ENCODE results near the gene HDAC6. TPM values are rescaled to one million over a fixed set of nuclear protein-coding genes. Genes with fewer than 3 reads are reported as not detected.
A peak's percentile ranks its signal among the peaks of the same experiment; 100 is the strongest.

Gene HDAC6
- total and polyA plus RNA-seq, 8 donors, result 20.9 to 356 (median 67.3) TPM

- 58 to 73% (median 63%) methylated on average over 6 to 8 of the region's 8 CpGs; no CpG with 5 or more reads in 1 of the 5 donors for WGBS, 5 donors
- Histone ChIP-seq H3K4me1 (no peaks in the 10 kb centered on the region), H3K27ac (no peak overlapping the region), H3K4me3 (no peak overlapping the region), H3K9me3 (no peaks in the 10 kb centered on the region), H3K27me3 (peaks cover 0 to 5% (median 0%) of the 10 kb centered on the region in 3 donors), H3K36me3 (no peaks in the 10 kb centered on the region)
- TF ChIP-seq CTCF (IDR thresholded peaks at IDR 0.05) (no peak), POLR2A (IDR thresholded peaks at IDR 0.05) (no peak), POLR2AphosphoS5 (IDR thresholded peaks at IDR 0.05) (no peak), EP300 (IDR thresholded peaks at IDR 0.05) (no peak)
- DNase-seq, result no peak
- intact Hi-C loops (cut with DNase I; ENCODE audit: low total_unique reads), result no loop called here
These were observed 47.6 kb upstream of the HDAC6 start for GRCh38 chrX:48754238-48754637.

GRCh38 chrX:48761674-48762471, 40.0 kb upstream of the HDAC6 start, which contains the start of gene GLOD5:
TSS of gene GLOD5 (plus strand) at chrX:48761747. CDS start at chrX:48761791, 44 bp downstream.
- Histone ChIP-seq H3K4me3 (no peak within 1 kb of the TSS), H3K9me3 (no peaks in the 10 kb centered on the region), H3K4me1 (no peaks in the 10 kb centered on the region), H3K27ac (peak within 1 kb of the TSS in 4 of 5 donors; percentile 48 to 58 (median 54)), H3K27me3 (no peaks in the 10 kb centered on the region), H3K36me3 (no peaks in the 10 kb centered on the region)
- TF ChIP-seq POLR2AphosphoS5 (IDR thresholded peaks at IDR 0.05) (peak in 1 of 3 donors; percentile 45), CTCF (IDR thresholded peaks at IDR 0.05) (peak in 2 of 7 experiments; percentile 13 to 62), POLR2A (IDR thresholded peaks at IDR 0.05) (no peak), EP300 (IDR thresholded peaks at IDR 0.05) (no peak)
- 26 to 47% (median 39%) methylated on average over 10 to 12 of the region's 12 CpGs for WGBS, 5 donors
- peak; percentile 74 to 90 for DNase-seq
- intact Hi-C loops (cut with DNase I; ENCODE audit: low total_unique reads), result no loop called here

DNA sequence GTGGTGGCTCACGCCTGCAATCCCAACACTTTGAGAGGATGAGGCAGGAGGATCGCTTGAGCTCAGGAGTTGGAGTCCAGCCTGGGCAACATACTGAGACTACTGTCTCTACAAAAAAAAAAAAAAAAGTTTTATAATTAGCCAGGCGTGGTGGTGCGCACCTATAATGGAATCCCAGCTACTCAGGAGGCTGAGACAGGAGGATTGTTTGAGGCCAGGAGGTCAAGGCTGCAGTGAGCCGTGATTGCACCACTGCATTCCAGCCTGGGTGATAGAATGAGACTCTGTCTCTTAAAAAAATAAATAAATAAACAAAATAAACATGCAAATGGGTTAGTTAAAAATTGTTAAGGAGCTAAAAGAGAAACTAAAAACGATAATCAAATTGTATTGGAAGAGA, 32.6 kb upstream of the HDAC6 start:
- 77 to 87% (median 83%) methylated on average over 6 of the region's 6 CpGs for WGBS, 5 donors
- no peaks in the 10 kb centered on the region for H3K9me3 ChIP-seq

DNA sequence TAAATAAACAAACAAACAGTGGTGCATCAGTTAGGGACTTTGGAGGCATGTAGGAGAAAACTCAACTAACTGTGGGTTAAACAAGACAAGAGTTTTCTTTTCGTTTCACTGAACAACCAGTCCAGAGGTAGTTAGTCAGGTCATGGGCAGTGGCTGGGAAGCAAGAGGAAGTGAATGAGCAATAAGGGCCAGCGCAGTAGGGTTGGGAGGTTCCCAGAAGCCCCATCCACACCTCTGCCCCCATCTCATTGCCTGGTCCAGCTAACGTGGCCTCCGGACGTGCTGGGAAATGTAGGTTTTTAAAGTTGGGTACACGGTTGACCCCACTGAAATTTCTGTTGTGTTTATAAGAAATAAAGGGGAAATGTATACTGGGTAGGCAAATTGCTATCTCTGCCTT, 31.6 kb upstream of the HDAC6 start:
- H3K4me3 ChIP-seq, result no peak overlapping the region
- 75 to 81% (median 77%) methylated on average over 6 of the region's 6 CpGs for WGBS, 5 donors
- DNase-seq, result no peak
- no peaks in the 10 kb centered on the region for H3K9me3 ChIP-seq
- H3K4me1 ChIP-seq, result no peaks in the 10 kb centered on the region
- TF ChIP-seq CTCF (IDR thresholded peaks at IDR 0.05) (no peak), EP300 (IDR thresholded peaks at IDR 0.05) (no peak), POLR2A (IDR thresholded peaks at IDR 0.05) (no peak), POLR2AphosphoS5 (IDR thresholded peaks at IDR 0.05) (no peak)
- intact Hi-C loops (cut with DNase I; ENCODE audit: low total_unique reads), result no loop called here
- no peak overlapping the region for H3K27ac ChIP-seq
- H3K36me3 ChIP-seq, result no peaks in the 10 kb centered on the region
- H3K27me3 ChIP-seq, result no peaks in the 10 kb centered on the region

More for the DNA sequence above, 32.6 kb upstream of the HDAC6 start:
- Histone ChIP-seq H3K4me1 (no peaks in the 10 kb centered on the region), H3K27me3 (no peaks in the 10 kb centered on the region), H3K4me3 (no peak overlapping the region), H3K36me3 (no peaks in the 10 kb centered on the region), H3K27ac (no peak overlapping the region)
- no peak for DNase-seq
- intact Hi-C loops (cut with DNase I; ENCODE audit: low total_unique reads), result no loop called here
- no peak for TF ChIP-seq POLR2AphosphoS5 (IDR thresholded peaks at IDR 0.05)
- TF ChIP-seq CTCF (IDR thresholded peaks at IDR 0.05), result no peak
- no peak for TF ChIP-seq EP300 (IDR thresholded peaks at IDR 0.05)
- TF ChIP-seq POLR2A (IDR thresholded peaks at IDR 0.05), result no peak
